ENCODE data around the gene BORCS6. TPM values are rescaled to one million over a fixed set of nuclear protein-coding genes. Genes with fewer than 3 reads are reported as not detected.

The BORCS6 gene
- total and polyA plus RNA-seq, 2 of the 13 experiments (the other 11 are each of a cell fraction or from before 2014, with no cell fraction given): 2.0 to 5.1 TPM

DNA sequence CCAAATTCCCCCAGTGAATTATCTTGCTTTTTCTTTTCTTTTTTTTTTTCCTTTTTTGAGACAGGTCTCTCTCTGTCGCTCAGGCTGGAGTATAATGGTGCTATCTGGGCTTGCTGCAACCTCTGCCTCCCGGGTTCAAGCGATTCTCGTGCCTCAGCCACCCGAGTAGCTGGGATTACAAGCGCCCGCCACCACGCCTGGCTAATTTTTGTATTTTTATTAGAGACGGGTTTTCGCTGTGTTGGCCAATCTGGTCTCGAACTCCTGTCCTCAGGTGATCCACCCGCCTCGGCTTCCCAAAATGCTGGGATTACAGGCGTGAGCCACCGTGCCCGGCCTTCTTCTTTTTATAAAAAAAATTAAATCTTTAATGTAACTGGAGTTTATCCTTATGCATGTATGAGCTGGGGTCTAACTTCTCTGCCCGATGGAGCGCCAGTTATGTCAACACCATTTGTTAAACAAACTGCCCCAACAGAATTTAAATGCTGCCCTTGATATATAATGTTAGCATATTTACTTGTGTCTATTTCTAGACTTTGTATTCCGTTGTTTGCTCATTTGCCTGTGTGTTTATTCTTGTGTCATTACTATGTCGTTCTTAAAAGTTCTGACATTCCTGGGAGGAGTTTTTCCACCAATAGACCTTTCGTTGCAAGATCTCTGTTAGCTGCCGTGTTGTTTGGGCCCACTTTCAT, 20.9 kb upstream of the BORCS6 start (continued):
- TF ChIP-seq, protein P1, sequence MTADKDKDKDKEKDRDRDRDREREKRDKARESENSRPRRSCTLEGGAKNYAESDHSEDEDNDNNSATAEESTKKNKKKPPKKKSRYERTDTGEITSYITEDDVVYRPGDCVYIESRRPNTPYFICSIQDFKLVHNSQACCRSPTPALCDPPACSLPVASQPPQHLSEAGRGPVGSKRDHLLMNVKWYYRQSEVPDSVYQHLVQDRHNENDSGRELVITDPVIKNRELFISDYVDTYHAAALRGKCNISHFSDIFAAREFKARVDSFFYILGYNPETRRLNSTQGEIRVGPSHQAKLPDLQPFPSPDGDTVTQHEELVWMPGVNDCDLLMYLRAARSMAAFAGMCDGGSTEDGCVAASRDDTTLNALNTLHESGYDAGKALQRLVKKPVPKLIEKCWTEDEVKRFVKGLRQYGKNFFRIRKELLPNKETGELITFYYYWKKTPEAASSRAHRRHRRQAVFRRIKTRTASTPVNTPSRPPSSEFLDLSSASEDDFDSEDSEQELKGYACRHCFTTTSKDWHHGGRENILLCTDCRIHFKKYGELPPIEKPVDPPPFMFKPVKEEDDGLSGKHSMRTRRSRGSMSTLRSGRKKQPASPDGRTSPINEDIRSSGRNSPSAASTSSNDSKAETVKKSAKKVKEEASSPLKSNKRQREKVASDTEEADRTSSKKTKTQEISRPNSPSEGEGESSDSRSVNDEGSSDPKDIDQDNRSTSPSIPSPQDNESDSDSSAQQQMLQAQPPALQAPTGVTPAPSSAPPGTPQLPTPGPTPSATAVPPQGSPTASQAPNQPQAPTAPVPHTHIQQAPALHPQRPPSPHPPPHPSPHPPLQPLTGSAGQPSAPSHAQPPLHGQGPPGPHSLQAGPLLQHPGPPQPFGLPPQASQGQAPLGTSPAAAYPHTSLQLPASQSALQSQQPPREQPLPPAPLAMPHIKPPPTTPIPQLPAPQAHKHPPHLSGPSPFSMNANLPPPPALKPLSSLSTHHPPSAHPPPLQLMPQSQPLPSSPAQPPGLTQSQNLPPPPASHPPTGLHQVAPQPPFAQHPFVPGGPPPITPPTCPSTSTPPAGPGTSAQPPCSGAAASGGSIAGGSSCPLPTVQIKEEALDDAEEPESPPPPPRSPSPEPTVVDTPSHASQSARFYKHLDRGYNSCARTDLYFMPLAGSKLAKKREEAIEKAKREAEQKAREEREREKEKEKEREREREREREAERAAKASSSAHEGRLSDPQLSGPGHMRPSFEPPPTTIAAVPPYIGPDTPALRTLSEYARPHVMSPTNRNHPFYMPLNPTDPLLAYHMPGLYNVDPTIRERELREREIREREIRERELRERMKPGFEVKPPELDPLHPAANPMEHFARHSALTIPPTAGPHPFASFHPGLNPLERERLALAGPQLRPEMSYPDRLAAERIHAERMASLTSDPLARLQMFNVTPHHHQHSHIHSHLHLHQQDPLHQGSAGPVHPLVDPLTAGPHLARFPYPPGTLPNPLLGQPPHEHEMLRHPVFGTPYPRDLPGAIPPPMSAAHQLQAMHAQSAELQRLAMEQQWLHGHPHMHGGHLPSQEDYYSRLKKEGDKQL (CRISPR knock-in tag; IDR thresholded peaks at IDR 0.05; ENCODE audit: low read depth): peak; percentile 56; the same call in 1 of the 2 replicates
- TF ChIP-seq MAFF (IDR thresholded peaks at IDR 0.05; ENCODE audit: low read depth, low read length) (no peak), YY1 (IDR thresholded peaks at IDR 0.05; ENCODE audit: insufficient read depth, insufficient replicate concordance, low read depth, low read length) (no peak), ZNF543 (CRISPR knock-in tag; IDR thresholded peaks at IDR 0.05) (no peak), CREB1 (IDR thresholded peaks at IDR 0.05) (no peak; the same call in 1 of the 2 replicates), CREB1 (CRISPR knock-in tag; IDR thresholded peaks at IDR 0.05) (no peak; the same call in 1 of the 2 replicates), SRSF1 (optimal IDR thresholded peaks at IDR 0.05; ENCODE audit: low read depth, low read length) (no peak), HIVEP1 (CRISPR knock-in tag; IDR thresholded peaks at IDR 0.05) (no peak), TOPORS (CRISPR knock-in tag; IDR thresholded peaks at IDR 0.05) (no peak), ONECUT2 (CRISPR knock-in tag; IDR thresholded peaks at IDR 0.05) (0 out of 2 replicates have a peak, but pooled peaks have one; percentile 1), MEIS1 (CRISPR knock-in tag; IDR thresholded peaks at IDR 0.05; ENCODE audit: borderline replicate concordance) (no peak), ZNF205 (CRISPR knock-in tag; IDR thresholded peaks at IDR 0.05) (peak; percentile 64; the same call in 1 of the 2 replicates), SRSF9 (IDR thresholded peaks at IDR 0.05; ENCODE audit: borderline replicate concordance, insufficient read depth, low read depth, low read length, poor library complexity, severe bottlenecking) (no peak), KAT7 (CRISPR knock-in tag; IDR thresholded peaks at IDR 0.05; ENCODE audit: borderline replicate concordance) (no peak)
- TF ChIP-seq, protein P2, sequence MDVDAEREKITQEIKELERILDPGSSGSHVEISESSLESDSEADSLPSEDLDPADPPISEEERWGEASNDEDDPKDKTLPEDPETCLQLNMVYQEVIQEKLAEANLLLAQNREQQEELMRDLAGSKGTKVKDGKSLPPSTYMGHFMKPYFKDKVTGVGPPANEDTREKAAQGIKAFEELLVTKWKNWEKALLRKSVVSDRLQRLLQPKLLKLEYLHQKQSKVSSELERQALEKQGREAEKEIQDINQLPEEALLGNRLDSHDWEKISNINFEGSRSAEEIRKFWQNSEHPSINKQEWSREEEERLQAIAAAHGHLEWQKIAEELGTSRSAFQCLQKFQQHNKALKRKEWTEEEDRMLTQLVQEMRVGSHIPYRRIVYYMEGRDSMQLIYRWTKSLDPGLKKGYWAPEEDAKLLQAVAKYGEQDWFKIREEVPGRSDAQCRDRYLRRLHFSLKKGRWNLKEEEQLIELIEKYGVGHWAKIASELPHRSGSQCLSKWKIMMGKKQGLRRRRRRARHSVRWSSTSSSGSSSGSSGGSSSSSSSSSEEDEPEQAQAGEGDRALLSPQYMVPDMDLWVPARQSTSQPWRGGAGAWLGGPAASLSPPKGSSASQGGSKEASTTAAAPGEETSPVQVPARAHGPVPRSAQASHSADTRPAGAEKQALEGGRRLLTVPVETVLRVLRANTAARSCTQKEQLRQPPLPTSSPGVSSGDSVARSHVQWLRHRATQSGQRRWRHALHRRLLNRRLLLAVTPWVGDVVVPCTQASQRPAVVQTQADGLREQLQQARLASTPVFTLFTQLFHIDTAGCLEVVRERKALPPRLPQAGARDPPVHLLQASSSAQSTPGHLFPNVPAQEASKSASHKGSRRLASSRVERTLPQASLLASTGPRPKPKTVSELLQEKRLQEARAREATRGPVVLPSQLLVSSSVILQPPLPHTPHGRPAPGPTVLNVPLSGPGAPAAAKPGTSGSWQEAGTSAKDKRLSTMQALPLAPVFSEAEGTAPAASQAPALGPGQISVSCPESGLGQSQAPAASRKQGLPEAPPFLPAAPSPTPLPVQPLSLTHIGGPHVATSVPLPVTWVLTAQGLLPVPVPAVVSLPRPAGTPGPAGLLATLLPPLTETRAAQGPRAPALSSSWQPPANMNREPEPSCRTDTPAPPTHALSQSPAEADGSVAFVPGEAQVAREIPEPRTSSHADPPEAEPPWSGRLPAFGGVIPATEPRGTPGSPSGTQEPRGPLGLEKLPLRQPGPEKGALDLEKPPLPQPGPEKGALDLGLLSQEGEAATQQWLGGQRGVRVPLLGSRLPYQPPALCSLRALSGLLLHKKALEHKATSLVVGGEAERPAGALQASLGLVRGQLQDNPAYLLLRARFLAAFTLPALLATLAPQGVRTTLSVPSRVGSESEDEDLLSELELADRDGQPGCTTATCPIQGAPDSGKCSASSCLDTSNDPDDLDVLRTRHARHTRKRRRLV (CRISPR knock-in tag; IDR thresholded peaks at IDR 0.05): no peak
- TF ChIP-seq, protein P3, sequence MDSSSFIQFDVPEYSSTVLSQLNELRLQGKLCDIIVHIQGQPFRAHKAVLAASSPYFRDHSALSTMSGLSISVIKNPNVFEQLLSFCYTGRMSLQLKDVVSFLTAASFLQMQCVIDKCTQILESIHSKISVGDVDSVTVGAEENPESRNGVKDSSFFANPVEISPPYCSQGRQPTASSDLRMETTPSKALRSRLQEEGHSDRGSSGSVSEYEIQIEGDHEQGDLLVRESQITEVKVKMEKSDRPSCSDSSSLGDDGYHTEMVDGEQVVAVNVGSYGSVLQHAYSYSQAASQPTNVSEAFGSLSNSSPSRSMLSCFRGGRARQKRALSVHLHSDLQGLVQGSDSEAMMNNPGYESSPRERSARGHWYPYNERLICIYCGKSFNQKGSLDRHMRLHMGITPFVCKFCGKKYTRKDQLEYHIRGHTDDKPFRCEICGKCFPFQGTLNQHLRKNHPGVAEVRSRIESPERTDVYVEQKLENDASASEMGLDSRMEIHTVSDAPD (CRISPR knock-in tag; IDR thresholded peaks at IDR 0.05): no peak

Data from HepG2 (cell line).